ENCODE measurements around the gene FKBP14. TPM values are rescaled to one million over a fixed set of nuclear protein-coding genes. Genes with fewer than 3 reads are reported as not detected.
A peak's percentile ranks its signal among the peaks of the same experiment; 100 is the strongest.

FKBP14 gene
- total RNA-seq, 1 donor from 2014 or later: 20.0 TPM

GRCh38 chr7:29998489-29998888 is 28.0 kb downstream of the FKBP14 start:
- H3K36me3 ChIP-seq (ENCODE audit: control insufficient read depth, insufficient read depth, low read length): no peaks in the 10 kb centered on the region
- H3K27me3 ChIP-seq (ENCODE audit: control insufficient read depth, insufficient read depth, low read length): no peaks in the 10 kb centered on the region
- FAIRE-seq (no peak), DNase-seq (ENCODE audit: low read depth) (no peak)
- H3K4me3 ChIP-seq (ENCODE audit: low read depth, low read length): no peak overlapping the region
- TF ChIP-seq, protein P1, sequence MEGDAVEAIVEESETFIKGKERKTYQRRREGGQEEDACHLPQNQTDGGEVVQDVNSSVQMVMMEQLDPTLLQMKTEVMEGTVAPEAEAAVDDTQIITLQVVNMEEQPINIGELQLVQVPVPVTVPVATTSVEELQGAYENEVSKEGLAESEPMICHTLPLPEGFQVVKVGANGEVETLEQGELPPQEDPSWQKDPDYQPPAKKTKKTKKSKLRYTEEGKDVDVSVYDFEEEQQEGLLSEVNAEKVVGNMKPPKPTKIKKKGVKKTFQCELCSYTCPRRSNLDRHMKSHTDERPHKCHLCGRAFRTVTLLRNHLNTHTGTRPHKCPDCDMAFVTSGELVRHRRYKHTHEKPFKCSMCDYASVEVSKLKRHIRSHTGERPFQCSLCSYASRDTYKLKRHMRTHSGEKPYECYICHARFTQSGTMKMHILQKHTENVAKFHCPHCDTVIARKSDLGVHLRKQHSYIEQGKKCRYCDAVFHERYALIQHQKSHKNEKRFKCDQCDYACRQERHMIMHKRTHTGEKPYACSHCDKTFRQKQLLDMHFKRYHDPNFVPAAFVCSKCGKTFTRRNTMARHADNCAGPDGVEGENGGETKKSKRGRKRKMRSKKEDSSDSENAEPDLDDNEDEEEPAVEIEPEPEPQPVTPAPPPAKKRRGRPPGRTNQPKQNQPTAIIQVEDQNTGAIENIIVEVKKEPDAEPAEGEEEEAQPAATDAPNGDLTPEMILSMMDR (IDR thresholded peaks at IDR 0.05; ENCODE audit: insufficient read depth, low read length, severe bottlenecking): no peak

GRCh38 chr7:29996321-29996720 is 30.2 kb downstream of the FKBP14 start:
- no peak for FAIRE-seq
- H3K27me3 ChIP-seq (ENCODE audit: control insufficient read depth, insufficient read depth, low read length): no peaks in the 10 kb centered on the region
- H3K4me3 ChIP-seq (ENCODE audit: low read depth, low read length): no peak overlapping the region
- no peaks in the 10 kb centered on the region for H3K36me3 ChIP-seq (ENCODE audit: control insufficient read depth, insufficient read depth, low read length)
- DNase-seq (ENCODE audit: low read depth): no peak
- TF ChIP-seq, protein P1 (IDR thresholded peaks at IDR 0.05; ENCODE audit: insufficient read depth, low read length, severe bottlenecking): no peak

DNA sequence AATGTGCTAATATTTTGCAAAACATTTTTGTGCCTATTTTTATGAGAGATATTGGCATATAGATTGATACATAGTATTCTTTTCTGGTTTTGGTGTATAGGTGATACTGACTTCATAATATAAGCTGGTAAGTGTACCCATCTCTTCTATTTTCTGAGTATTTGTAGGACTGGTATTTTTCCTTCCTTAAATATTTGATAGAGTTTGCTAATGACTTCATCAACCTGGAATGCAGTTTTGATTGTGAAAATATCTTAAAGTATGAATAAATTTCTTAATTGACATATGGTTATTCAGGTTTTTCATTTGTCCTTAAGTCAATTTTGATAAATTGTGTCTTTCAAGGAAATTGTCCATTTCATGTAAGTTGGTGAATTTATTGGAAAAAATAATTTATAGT is 30.9 kb downstream of the FKBP14 start:
- FAIRE-seq (no peak), DNase-seq (ENCODE audit: low read depth) (peak; percentile 27)
- TF ChIP-seq, protein P1 (IDR thresholded peaks at IDR 0.05; ENCODE audit: insufficient read depth, low read length, severe bottlenecking): no peak
- no peaks in the 10 kb centered on the region for H3K36me3 ChIP-seq (ENCODE audit: control insufficient read depth, insufficient read depth, low read length)
- no peak overlapping the region for H3K4me3 ChIP-seq (ENCODE audit: low read depth, low read length)
- H3K27me3 ChIP-seq (ENCODE audit: control insufficient read depth, insufficient read depth, low read length): no peaks in the 10 kb centered on the region

GRCh38 chr7:29993140-29993539 is 33.4 kb downstream of the FKBP14 start:
- no peak overlapping the region for H3K4me3 ChIP-seq (ENCODE audit: low read depth, low read length)
- TF ChIP-seq, protein P1 (IDR thresholded peaks at IDR 0.05; ENCODE audit: insufficient read depth, low read length, severe bottlenecking): no peak
- no peaks in the 10 kb centered on the region for H3K27me3 ChIP-seq (ENCODE audit: control insufficient read depth, insufficient read depth, low read length)
- H3K36me3 ChIP-seq (ENCODE audit: control insufficient read depth, insufficient read depth, low read length): no peaks in the 10 kb centered on the region
- no peak for DNase-seq (ENCODE audit: low read depth)
- FAIRE-seq: no peak

DNA sequence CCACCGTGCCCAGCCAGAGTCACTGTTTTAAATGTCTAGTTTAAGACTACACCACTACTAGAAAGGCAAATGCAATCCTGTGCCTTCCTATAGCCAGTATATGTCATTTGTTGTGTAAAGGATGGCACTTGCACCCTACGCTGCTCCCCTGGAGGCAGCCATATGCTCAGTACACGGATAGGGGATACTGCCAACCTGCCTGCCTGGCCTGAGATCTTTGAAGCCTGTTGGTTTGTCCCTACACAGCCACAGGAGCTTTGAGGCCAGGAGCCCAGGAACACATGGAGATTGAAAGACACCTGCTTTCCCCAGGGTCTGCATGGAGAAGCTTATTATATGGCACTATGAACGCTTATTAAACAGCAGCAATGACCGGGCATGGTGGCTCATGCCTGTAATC is 34.6 kb downstream of the FKBP14 start:
- Histone ChIP-seq H3K36me3 (ENCODE audit: control insufficient read depth, insufficient read depth, low read length) (no peaks in the 10 kb centered on the region), H3K27me3 (ENCODE audit: control insufficient read depth, insufficient read depth, low read length) (no peaks in the 10 kb centered on the region), H3K4me3 (ENCODE audit: low read depth, low read length) (no peak overlapping the region)
- FAIRE-seq (no peak), DNase-seq (ENCODE audit: low read depth) (no peak)
- TF ChIP-seq, protein P1 (IDR thresholded peaks at IDR 0.05; ENCODE audit: insufficient read depth, low read length, severe bottlenecking): no peak

GRCh38 chr7:29990931-29991330 is 35.6 kb downstream of the FKBP14 start:
- DNase-seq (ENCODE audit: low read depth): no peak
- TF ChIP-seq, protein P1 (IDR thresholded peaks at IDR 0.05; ENCODE audit: insufficient read depth, low read length, severe bottlenecking): no peak
- Histone ChIP-seq H3K4me3 (ENCODE audit: low read depth, low read length) (no peak overlapping the region), H3K36me3 (ENCODE audit: control insufficient read depth, insufficient read depth, low read length) (no peaks in the 10 kb centered on the region), H3K27me3 (ENCODE audit: control insufficient read depth, insufficient read depth, low read length) (no peaks in the 10 kb centered on the region)
- FAIRE-seq: no peak

Measured in bronchial epithelial cell (primary cell).